GM06990 (cell line): Measurements from ENCODE around the gene C3AR1.

Source experiments
- DNase-seq: peaks from one replicate; pipeline ENCODE4 v3.0.0-alpha.2; 2011; ENCODE audit not compliant: insufficient read length; ENCODE audit errors: extremely low read depth
- H3K27me3 ChIP-seq: replicated peaks from 2 replicates; pipeline ENCODE4 v1.6.0; 2011; ENCODE audit warnings: low read length; ENCODE audit not compliant: control insufficient read depth, insufficient read depth
- H3K36me3 ChIP-seq: 2 replicates; pipeline ENCODE4 v1.5.1; 2011; ENCODE audit warnings: low read length; ENCODE audit not compliant: control insufficient read depth, insufficient read depth
- H3K4me3 ChIP-seq: replicated peaks from 2 replicates; pipeline ENCODE4 v1.5.1; 2011; ENCODE audit warnings: low read depth, mild to moderate bottlenecking, control low read depth, low read length
- CTCF ChIP-seq: IDR thresholded peaks from 2 replicates; pipeline ENCODE4 v1.5.1; 2011; ENCODE audit warnings: low read length, control low read depth, mild to moderate bottlenecking, inconsistent platforms; ENCODE audit not compliant: insufficient read depth, poor library complexity, severe bottlenecking

C3AR1 gene

GRCh38 chr12:8040791-8041190, 25.4 kb downstream of the C3AR1 start:
- H3K4me3 ChIP-seq: no peak overlapping the region
- no peak for DNase-seq
- no peaks in the 10 kb centered on the region for H3K27me3 ChIP-seq
- H3K36me3 ChIP-seq: peaks cover 9% of the 10 kb centered on the region
- TF ChIP-seq CTCF: no peak

GRCh38 chr12:8038659-8039114, 27.5 kb downstream of the C3AR1 start:
- no peak for TF ChIP-seq CTCF
- H3K27me3 ChIP-seq: no peaks in the 10 kb centered on the region
- no peak overlapping the region for H3K4me3 ChIP-seq
- no peak for DNase-seq
- peaks cover 7% of the 10 kb centered on the region for H3K36me3 ChIP-seq

GRCh38 chr12:8037947-8038346, 28.2 kb downstream of the C3AR1 start:
- no peaks in the 10 kb centered on the region for H3K27me3 ChIP-seq
- H3K4me3 ChIP-seq: no peak overlapping the region
- peaks cover 6% of the 10 kb centered on the region for H3K36me3 ChIP-seq
- TF ChIP-seq CTCF: no peak
- DNase-seq: no peak

GRCh38 chr12:8037046-8037663, 29.0 kb downstream of the C3AR1 start:
- Histone ChIP-seq H3K36me3 (peaks cover 4% of the 10 kb centered on the region), H3K4me3 (no peak overlapping the region)
- DNase-seq: no peak

GRCh38 chr12:8036346-8036745, 29.8 kb downstream of the C3AR1 start:
- Histone ChIP-seq H3K4me3 (no peak overlapping the region), H3K27me3 (no peaks in the 10 kb centered on the region), H3K36me3 (no peaks in the 10 kb centered on the region; the same call in none of the 2 replicates)
- no peak for DNase-seq
- no peak for TF ChIP-seq CTCF

More at GRCh38 chr12:8037046-8037663, 29.0 kb downstream of the C3AR1 start:
- TF ChIP-seq CTCF: no peak
- no peaks in the 10 kb centered on the region for H3K27me3 ChIP-seq
